Endothelial cell of umbilical vein (primary cell): ENCODE results near the gene ENOSF1.

Experiments used
- CTCF ChIP-seq, 2 donors: IDR thresholded peaks; 1 replicate in 1 of 2; 2 replicates in 1 of 2; pipeline ENCODE4 v1.5.1; 2011; ENCODE audit warnings: low read length in 2 of 2, mild to moderate bottlenecking in 2 of 2, moderate library complexity in 2 of 2, control low read depth in 1 of 2, inconsistent platforms in 1 of 2, low read depth in 1 of 2; ENCODE audit not compliant: insufficient read depth in 1 of 2; ENCODE audit errors: extremely low read depth in 1 of 2
- EZH2 ChIP-seq: IDR thresholded peaks from 2 replicates; pipeline ENCODE4 v1.6.1; 2012; ENCODE audit warnings: borderline replicate concordance, low read depth, mild to moderate bottlenecking, moderate library complexity, low read length, inconsistent platforms; ENCODE audit not compliant: severe bottlenecking
- MYC ChIP-seq: IDR thresholded peaks from one replicate; pipeline ENCODE4 v1.6.1; 2011; ENCODE audit warnings: mild to moderate bottlenecking, low read depth, low read length
- POLR2A ChIP-seq: IDR thresholded peaks from 2 replicates; pipeline ENCODE4 v1.6.1; 2012; ENCODE audit warnings: low read depth, mild to moderate bottlenecking, control low read depth, low read length
- POLR2AphosphoS5 ChIP-seq: IDR thresholded peaks from 2 replicates; pipeline ENCODE4 v1.6.1; 2012; ENCODE audit warnings: low read depth, mild to moderate bottlenecking, control low read depth, low read length, moderate library complexity; ENCODE audit not compliant: insufficient read depth

GRCh38 chr18:679516-679915, 32.9 kb downstream of the ENOSF1 start:
- TF ChIP-seq CTCF (IDR thresholded peaks at IDR 0.05; ENCODE audit: extremely low read depth in 1 of 2, insufficient read depth in 1 of 2, low read depth in 1 of 2, low read length in 2 of 2) (no peak), POLR2A (no peak), MYC (no peak), POLR2AphosphoS5 (no peak), EZH2 (no peak)
